ENCODE results near the gene DNASE2.
"Not testable (repeated sequence)": the region's sequence is repeated elsewhere in the genome, so short reads cannot be mapped to it uniquely, and the experiment has no call there.

Gene DNASE2

GRCh38 chr19:12881172-12881808 is at the start of gene DNASE2:
DNASE2 (minus strand) TSS chr19:12881449; CDS start chr19:12881375, 74 bp downstream.
- DNase-seq = peak; percentile 92

DNA sequence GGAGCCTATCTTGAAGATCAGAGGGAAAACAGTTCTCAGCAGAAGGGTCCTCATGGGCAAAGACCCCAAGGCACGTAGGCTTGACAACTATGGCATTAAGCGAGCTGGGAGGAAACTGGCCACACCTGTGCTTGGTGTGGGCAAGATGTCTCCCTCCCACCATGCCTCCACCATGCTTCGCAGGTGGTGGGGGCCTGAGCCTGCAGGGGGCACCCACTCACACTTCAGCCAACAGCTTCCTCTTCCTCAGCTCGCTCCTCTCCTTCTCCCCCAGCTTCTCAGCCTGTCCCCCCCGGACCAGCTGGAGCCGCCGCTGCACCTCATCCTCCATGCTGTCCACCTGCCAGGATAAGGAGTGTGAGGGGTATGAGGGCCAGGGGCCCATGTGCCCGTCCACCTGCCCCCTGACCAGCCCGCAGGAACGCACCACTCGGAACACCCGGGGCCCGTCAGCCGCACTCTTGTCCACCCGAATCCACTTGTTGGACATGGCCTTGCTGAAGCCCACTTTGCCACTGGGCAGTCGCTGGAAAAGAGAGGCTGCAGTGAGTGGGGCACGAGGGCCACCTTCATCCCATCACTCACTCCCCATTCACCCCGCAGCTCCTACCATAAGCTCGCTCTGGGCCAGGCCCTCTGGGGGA is 48.9 kb upstream of the DNASE2 start:
- DNase-seq = no peak

DNA sequence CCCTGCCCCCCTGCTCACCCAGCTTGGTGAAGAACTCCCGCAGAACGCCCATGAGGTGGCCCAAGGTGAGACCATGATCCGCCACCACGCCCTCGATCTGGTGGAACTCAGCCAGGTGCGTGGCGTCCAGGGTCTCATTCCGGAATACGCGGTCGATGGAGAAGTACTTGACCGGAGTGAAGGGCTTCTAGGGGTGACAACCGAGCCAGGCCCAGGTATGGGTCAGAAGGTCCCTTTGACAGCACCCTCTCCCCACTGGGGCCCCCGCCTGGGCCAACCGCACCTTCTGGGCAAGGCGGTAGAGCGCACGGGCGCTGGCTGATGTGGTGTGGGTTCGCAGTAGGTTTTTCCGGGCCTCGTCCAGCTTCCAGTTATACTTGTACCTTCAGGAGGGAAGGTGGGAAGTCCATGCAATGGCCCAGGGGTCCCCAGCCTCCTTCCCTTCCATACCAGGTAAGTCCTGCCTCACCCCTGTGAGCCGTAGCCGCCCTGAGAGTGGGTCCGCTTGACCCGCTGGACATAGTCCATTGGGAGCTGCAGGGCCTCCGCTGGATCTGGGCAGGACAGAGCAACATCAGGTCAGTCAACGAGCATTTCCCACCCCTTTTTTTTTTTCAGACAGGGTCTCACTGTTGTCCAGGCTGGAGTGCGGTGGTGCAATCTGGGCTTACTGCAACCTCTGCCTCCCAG is 43.5 kb upstream of the DNASE2 start:
- DNase-seq = no peak

DNA sequence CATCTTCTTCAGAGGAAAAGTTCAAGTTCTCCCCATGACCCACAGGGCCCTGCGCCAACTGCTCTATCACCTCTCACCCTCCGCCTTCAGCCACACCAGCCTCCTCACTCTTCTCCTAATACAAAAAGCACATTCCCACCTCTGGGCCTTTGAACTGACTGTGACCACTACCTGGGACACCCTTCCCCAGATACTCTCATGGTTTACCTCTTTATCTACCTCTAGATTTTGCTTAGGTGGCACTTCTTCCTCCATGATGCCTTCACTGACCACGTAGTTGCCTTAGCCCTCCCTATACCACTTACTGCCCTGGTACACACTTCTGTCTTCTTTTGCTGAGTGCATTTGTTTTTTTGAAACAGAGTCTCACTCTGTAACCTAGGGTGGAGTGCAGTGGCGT is 41.7 kb upstream of the DNASE2 start:
- DNase-seq = no peak

DNA sequence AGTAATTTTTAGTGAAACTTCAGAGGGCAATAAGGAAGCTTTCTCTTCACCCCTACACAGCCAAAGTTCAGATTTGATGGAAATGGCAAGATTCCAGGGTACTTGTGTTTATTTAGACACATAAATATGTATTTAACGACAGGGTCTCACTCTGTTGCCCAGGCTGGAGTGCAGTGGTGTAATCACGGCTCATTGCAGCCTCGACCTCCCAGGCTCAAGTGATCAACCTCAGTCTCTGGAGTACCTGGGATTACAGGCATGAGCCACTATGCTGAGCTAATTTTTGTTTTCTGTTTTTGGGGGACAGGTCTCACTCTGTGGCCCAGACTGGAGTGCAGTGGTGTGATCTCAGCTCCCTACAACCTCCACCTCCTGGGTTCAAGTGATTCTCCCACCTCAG is 39.8 kb upstream of the DNASE2 start:
- no peak for DNase-seq

DNA sequence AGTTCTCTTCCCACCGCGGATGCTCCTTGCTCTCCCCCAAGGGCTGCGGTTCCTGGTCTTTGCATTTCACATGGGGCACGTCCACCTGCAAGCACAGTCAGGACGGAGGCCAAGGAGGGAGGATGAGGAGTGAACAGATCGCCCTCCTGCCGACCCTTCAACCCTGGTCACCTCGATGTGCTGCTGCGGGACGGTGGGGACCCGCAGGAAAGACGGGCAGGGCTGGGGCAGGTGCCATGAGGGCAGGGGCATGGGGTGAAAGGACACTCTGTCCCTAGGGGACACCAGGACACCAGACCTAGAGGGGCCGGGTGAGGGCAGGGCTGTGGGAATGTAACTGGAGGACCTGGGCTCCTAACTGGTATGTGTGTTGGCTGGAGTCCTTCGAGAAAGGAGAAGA is 37.0 kb upstream of the DNASE2 start:
- DNase-seq = no peak

GRCh38 chr19:12915860-12916259 is 34.6 kb upstream of the DNASE2 start:
- DNase-seq = not testable (repeated sequence)

- DNase-seq = no peak
These were observed 32.8 kb upstream of the DNASE2 start for GRCh38 chr19:12913851-12914690.

DNA sequence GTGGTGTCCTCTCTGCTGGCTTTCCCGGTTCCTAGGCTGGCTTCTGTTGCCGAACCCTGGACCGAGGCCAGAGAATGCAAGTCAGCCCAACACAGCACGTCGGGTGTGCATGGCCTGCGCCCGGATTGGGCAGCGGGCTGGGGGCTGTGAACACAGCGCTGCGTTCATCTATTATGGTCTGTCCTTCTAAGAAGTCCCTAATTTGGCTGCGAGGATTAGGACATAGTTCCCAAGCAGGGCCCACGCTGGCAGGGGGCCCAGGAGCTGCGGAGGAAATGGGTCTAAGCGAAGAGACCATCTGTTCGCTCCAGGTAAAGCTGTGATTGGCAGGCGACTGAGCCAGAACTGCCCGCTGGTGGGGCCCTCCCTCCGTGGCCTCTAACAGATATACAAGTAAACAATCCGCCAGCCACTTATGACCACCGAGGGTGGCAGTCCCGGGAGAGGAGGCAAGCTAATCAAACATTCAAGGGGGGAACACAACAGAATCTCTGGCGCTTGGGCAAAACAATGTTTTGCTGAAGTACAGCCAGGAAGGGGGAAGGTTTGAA is 31.8 kb upstream of the DNASE2 start:
- DNase-seq = no peak

DNA sequence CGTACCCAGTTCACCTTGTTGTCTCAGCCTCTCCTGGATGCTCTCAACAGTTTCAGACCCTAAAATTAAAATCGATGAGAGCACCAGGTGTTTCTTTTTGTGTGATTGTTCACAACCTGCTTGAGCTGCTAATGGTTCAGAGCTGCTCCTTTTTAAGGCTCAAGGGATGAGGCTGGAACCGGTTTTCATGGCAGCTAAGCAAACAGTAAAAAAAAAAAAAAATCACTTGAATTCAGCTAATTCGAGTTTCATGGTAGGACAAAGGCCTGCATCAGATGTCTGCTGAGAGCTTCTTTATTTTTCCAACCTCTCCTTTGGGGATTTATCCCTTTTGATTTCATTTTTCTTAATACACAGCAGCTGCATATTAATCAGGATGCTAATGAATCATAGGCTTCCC is 31.3 kb upstream of the DNASE2 start:
- DNase-seq = no peak

- no peak for DNase-seq
These were observed 25.9 kb upstream of the DNASE2 start for GRCh38 chr19:12907166-12907565.

DNA sequence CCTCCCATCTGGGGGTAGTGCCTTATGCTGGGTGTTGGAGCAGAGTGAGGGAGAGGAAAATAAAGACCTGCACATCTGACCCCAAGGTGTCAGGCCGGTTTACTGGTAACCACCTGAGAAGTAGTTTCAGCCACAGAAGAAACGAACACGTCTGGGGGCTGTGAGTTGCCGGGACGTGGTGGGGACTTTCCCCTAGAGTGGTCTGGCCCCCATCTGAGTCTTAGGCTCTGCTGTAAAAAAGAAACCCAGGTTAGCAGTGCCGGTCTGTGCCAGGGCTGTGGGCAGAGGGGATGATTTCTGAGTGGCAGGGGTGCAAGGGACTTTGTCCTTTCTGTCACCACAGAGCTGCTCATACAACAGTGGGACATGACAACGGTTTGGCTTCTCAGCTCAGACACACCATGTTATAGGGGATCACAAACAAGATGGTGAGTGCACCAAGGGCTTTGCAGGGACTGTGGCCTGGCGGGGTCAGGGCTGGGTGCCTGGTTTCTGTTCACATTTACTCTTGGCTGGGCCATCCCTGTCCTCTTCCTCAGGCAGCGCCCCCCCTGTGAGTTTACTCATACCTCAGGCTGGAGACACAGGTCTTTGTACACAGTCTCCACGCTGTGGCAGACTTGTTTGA is 18.8 kb upstream of the DNASE2 start:
- no peak for DNase-seq

DNA sequence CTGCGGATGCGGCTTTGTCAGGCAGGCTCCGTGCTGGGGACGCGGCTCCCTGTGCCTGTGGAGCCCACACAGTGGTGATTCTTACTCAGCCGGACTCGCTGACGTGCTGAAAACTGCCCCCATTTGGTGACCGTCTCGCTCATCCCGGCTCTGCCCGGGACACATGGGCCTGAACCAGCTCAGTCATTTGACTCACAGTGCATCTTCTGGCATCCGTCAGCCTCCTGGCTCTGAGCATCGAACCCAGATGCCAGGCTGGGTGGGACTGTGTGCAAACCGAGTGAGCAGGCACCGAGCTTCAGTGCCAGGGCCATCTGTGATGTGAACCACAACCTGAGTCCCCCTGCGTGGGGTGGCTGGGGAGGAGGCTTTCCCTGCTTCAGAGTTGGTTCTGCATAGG is 15.2 kb upstream of the DNASE2 start:
- no peak for DNase-seq

DNA sequence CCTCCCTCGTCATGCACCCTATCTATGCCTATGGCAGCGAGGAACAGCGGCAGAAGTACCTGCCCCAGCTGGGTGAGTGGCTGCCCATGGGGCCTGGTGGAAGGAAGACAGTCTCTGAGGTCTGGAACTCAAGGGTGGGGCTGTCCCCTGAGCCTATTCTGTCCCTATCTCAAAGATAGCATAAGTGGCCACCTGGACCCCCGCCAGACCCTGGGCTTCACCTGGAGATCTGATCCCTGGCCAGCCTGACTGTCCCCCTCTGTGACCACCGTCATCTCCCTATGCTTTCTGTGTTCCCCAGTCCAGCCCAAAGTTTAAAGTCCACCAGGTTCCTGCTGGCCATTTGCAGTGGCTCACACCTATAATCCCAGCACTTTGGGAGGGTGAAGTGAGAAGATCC is 12.3 kb upstream of the DNASE2 start:
- no peak for DNase-seq

GRCh38 chr19:12891553-12892021 is 10.3 kb upstream of the DNASE2 start:
- DNase-seq = no peak

- DNase-seq = peak; percentile 85
These were observed 9.7 kb upstream of the DNASE2 start, which contains the start of gene GCDH for GRCh38 chr19:12890787-12891552. GCDH (plus strand) TSS chr19:12891160; CDS start chr19:12891305, 145 bp downstream.

- not testable (repeated sequence) for DNase-seq
These were observed 9.1 kb upstream of the DNASE2 start for GRCh38 chr19:12890299-12890786.

DNA sequence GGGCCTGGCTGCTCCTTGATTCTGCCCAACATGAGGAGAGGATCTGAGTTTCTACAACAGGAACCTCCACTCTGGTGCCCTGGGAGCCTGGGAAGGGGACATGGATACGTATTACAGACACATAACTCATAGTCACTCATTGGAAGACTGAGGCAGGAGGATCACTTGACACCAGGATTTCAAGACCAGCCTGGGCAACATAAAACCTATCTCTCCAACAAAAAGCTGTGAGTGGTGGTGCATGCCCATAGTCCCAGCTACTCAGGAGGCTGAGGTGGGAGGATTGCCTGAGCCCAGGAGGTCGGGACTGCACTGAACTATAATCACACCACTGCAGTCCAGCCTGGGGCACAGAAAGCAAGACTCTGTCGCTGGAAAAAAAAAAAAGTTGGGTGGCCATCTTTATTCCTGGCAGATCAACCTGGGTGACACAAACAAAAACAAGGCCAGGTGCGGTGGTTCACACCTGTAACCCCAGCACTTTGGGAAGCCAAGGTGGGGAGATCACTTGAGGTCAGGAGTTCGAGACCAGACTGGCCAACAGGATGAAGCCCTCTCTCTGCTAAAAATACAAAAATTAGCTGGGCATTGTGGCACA is 6.9 kb upstream of the DNASE2 start:
- no peak for DNase-seq

GRCh38 chr19:12886969-12887747 is 5.9 kb upstream of the DNASE2 start, which contains the start of gene KLF1:
KLF1 (minus strand) TSS chr19:12887201; CDS start chr19:12887140, 61 bp downstream.
- DNase-seq = no peak

GRCh38 chr19:12886651-12886968 is 5.4 kb upstream of the DNASE2 start:
- DNase-seq = no peak
